Small intestine (tissue), 7 donors: ENCODE measurements around the gene CASP8. TPM values are rescaled to one million over a fixed set of nuclear protein-coding genes. Genes with fewer than 3 reads are reported as not detected.

Experiments
- DNase-seq, 2 donors: peaks; one replicate each; pipeline versions ENCODE4 v3.0.0 to v3.0.0-alpha.2; 2013
- FAIRE-seq: peaks from 2 replicates; lab custom pipeline; 2012; peaks lifted over from hg19 to GRCh38; lab: Jason Lieb, UNC
- H3K27ac ChIP-seq, 3 donors: one replicate each; pipeline ENCODE4 v1.5.1; 2013; ENCODE audit warnings: low read length in 2 of 3, mild to moderate bottlenecking in 2 of 3, control low read depth in 1 of 3, inconsistent platforms in 1 of 3, low read depth in 1 of 3, moderate library complexity in 1 of 3
- H3K27me3 ChIP-seq, 3 donors: one replicate each; pipeline ENCODE4 v1.6.1; 2013; ENCODE audit warnings: low read length in 3 of 3, inconsistent platforms in 1 of 3; ENCODE audit not compliant: control insufficient read depth in 3 of 3, insufficient read depth in 3 of 3
- H3K36me3 ChIP-seq, 3 donors: one replicate each; pipeline ENCODE4 v1.6.1; 2013; ENCODE audit warnings: low read length in 3 of 3, inconsistent platforms in 1 of 3, low read depth in 1 of 3, mild to moderate bottlenecking in 1 of 3, moderate library complexity in 1 of 3; ENCODE audit not compliant: control insufficient read depth in 3 of 3, insufficient read depth in 2 of 3
- H3K4me1 ChIP-seq, 3 donors: one replicate each; pipeline ENCODE4 v1.6.1; 2013; ENCODE audit warnings: low read length in 2 of 3, inconsistent platforms in 1 of 3, low read depth in 1 of 3, mild to moderate bottlenecking in 1 of 3, moderate library complexity in 1 of 3; ENCODE audit not compliant: control insufficient read depth in 3 of 3, insufficient read depth in 2 of 3
- H3K4me3 ChIP-seq, 3 donors: one replicate each; pipeline ENCODE4 v1.5.1; 2013; ENCODE audit warnings: low read length in 3 of 3, control low read depth in 1 of 3, inconsistent platforms in 1 of 3, low read depth in 1 of 3, mild to moderate bottlenecking in 1 of 3, moderate library complexity in 1 of 3
- H3K9me3 ChIP-seq, 2 donors: one replicate each; pipeline ENCODE4 v1.6.1; 2013; ENCODE audit warnings: low read depth in 1 of 2, low read length in 1 of 2; ENCODE audit not compliant: control insufficient read depth in 2 of 2, insufficient read depth in 1 of 2
- WGBS, 3 donors: extraction: QIAGEN DNeasy Blood & Tissue Kit; methylation state at CpG; one replicate each; pipeline ENCODE4 v1.1.7; 2013; 5-methylcytosine and 5-hydroxymethylcytosine counted together
- polyA plus RNA-seq, 4 donors: library from polyadenylated mRNA; stranded (reverse) in 3 of 4; unstranded in 1 of 4; fragments of 200-250 nt in 3 of 4; fragments of 120-200 nt in 1 of 4; gene quantifications; one replicate each; pipeline versions ENCODE4 v1.2.1 to v1.2.3, GENCODE V29; 2013
- donor health status: healthy with polysubstance abuse.
- donor health status: control.
- donor health status: control.
- donor health status: Bipolar disorder and iron deficiency.
- donor health status: healthy.

CASP8 gene
- polyA plus RNA-seq, 4 donors: 14.1 to 43.7 (median 20.3) TPM

DNA sequence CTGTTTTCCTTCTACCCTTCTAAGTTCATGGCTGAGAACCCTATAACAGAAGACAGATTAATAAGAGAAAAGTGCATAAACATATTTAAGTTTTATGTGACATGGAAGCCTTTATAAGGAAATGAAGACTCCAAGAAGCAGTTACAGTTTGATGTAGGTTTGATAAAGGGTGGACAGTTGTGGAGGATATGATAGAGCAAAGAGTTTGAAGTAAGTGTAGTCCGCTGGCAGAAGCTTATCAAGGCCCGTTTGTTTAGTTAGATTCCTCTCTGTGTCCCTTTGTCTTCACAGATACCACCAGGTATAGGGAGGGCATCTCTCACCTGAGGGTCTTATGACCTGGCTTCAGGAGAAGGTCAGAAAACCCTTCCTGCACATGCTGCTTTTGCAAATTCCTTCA lies 10.4 kb upstream of the CASP8 start:
- FAIRE-seq (no peak), DNase-seq (no peak)
- Histone ChIP-seq H3K4me3 (no peak overlapping the region), H3K27ac (no peak overlapping the region), H3K36me3 (peaks cover 0 to 3% (median 0%) of the 10 kb centered on the region in 3 donors), H3K9me3 (no peaks in the 10 kb centered on the region), H3K27me3 (no peaks in the 10 kb centered on the region), H3K4me1 (peaks cover 0 to 9% (median 2%) of the 10 kb centered on the region in 3 donors)
- WGBS, 3 donors: 84 to 97% (median 91%) methylated on average over 2 of the region's 2 CpGs

DNA sequence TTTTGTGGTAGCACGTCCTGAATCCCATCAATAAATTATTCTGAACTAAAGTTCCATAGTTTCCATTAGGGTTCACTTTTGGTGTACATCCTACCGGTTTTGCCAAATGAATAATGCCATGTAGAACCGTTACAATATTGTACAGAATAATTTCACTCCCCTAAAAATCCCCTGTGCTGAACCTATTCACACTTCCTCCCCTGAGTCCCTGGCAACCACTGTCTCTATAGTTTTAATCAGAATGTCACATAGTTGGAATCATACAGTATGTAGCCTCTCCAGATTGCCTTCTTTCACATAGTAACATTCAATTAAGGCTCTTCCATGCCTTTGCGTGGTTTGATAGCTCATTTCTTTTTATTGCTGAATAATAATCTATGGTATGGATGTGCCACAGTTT lies 9.6 kb upstream of the CASP8 start:
- Histone ChIP-seq H3K9me3 (no peaks in the 10 kb centered on the region), H3K4me1 (peaks cover 0 to 9% (median 2%) of the 10 kb centered on the region in 3 donors), H3K4me3 (no peak overlapping the region), H3K36me3 (no peaks in the 10 kb centered on the region), H3K27me3 (no peaks in the 10 kb centered on the region), H3K27ac (no peak overlapping the region)
- no peak for FAIRE-seq
- no peak for DNase-seq
- WGBS, 3 donors: 92 to 94% (median 92%) methylated on average over 4 of the region's 4 CpGs

DNA sequence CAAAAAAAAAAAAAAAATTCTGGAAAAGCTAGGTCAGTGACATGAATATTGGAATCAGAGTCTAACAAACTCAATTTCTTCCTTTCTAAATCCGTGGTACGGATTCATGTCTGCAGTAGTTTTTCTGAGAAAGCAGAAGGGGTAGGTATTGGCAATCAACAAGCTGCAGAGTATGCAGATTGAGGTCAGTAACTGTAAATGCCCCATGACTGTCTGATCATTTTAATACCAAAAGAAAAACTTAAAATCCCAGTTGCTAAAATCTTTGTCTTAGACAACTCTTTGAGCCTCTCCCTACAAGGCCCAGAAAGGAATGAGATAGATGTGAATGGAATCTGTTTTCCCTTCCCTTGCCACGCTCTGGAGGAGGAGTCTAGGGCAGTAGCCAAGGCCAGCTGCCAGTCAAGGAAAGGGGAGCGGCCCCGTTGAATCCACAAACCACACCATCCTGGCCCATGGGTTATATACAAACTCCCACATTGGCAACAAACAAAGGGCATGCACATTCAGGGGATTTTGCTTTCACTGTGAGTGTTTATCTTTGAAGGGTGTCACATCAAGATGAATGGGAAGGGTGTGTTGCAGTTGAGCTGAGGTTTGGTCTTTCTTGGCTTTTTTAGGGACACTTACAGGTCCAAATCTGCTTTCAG lies 6.1 kb upstream of the CASP8 start:
- no peaks in the 10 kb centered on the region for H3K36me3 ChIP-seq
- DNase-seq (peak; percentile 30 to 35), FAIRE-seq (no peak)
- H3K27me3 ChIP-seq: no peaks in the 10 kb centered on the region
- WGBS, 3 donors: 35 to 57% (median 49%) methylated on average over 4 to 5 of the region's 5 CpGs
- peak overlapping the region in 1 of 3 donors; percentile 53 for H3K27ac ChIP-seq
- no peaks in the 10 kb centered on the region for H3K9me3 ChIP-seq
- H3K4me3 ChIP-seq: no peak overlapping the region
- H3K4me1 ChIP-seq: peaks cover 1 to 9% (median 3%) of the 10 kb centered on the region in 3 donors

DNA sequence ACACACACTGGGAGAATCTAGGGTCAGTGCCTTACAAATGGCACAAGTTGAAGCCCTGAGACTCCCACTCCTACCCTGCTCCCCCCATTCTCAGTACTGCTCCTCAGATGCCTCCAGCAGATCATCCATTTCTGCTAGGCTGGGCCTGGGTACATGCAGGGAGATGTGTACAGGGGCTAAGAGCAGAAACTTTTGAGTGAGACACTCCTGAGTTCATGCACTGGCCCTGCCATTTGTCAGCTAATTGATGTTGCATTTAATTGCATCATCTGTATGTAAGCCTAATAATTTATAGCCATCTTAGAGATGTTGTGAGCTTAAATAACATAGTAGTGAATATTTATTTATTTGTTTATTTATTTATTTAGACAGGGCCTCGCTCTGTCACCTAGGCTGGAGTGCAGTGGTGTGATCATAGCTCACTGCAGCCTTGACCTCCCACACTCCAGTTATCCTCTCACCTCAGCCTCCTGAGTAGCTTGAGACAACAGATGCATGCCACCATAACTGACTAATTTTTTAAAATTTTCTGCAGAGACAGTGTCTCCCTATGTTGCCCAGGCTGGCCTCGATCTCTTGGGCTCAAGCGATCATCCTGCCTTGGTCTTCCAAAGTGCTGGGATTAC lies 4.8 kb upstream of the CASP8 start:
- 95 to 100% (median 97%) methylated on average over 3 of the region's 3 CpGs for WGBS, 3 donors
- FAIRE-seq: no peak
- peaks cover 0 to 5% (median 0%) of the 10 kb centered on the region in 3 donors for H3K36me3 ChIP-seq
- peak overlapping the region in 1 of 3 donors; percentile 42 for H3K27ac ChIP-seq
- no peaks in the 10 kb centered on the region for H3K9me3 ChIP-seq
- peaks cover 6 to 21% (median 6%) of the 10 kb centered on the region in 3 donors for H3K4me1 ChIP-seq
- no peaks in the 10 kb centered on the region for H3K27me3 ChIP-seq
- H3K4me3 ChIP-seq: no peak overlapping the region
- no peak for DNase-seq

DNA sequence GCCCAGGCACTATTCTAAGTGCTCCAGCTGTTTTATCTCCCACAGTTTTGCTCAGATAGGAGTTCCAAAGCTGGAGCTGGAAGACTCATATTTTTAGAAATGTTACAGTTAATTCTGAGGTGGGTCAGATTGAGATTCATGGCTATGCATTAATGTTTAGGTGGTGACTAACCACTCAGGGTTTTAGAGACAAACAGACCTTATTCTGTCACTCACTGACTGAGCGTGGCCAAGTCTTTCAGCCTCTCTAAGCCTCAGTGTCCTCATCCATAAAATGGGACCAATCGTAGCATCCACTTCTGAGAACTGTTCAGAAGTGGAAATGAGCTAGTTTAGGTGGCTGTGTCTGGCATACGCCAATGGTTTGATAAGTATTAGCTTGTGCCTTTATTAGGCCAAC lies 4.3 kb upstream of the CASP8 start:
- FAIRE-seq: no peak
- no peaks in the 10 kb centered on the region for H3K27me3 ChIP-seq
- H3K36me3 ChIP-seq: peaks cover 0 to 6% (median 0%) of the 10 kb centered on the region in 3 donors
- no peak overlapping the region for H3K4me3 ChIP-seq
- H3K4me1 ChIP-seq: peaks cover 6 to 23% (median 9%) of the 10 kb centered on the region in 3 donors
- peak overlapping the region in 1 of 3 donors; percentile 42 for H3K27ac ChIP-seq
- no peaks in the 10 kb centered on the region for H3K9me3 ChIP-seq
- WGBS, 3 donors: 86 to 97% (median 97%) methylated on average over 3 of the region's 3 CpGs
- DNase-seq: no peak

DNA sequence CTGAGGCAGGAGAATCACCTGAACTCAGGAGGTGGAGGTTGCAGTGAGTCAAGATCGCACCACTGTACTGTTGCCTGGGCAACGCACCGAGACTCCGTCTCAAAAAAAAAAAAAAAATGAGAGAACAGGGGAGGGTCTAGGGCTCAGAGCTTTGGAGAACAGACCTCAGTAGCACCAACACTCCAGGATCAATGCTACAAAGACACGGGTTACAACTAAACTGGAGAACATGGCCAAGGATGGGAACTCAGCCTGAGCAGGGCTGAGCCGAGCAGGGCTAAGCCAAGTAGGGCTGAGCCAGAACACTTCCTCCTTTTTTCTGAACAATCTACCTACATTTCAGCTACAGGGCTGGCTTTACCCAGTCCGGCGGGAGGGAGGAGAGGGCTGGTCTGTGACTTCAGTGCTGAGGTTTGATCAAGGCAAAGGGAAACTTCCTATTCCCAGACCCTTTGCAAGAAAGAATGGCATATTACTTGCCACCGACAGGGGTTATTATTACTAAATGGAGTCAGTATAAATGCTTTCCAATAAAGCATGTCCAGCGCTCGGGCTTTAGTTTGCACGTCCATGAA lies 2.9 kb upstream of the CASP8 start:
- no peaks in the 10 kb centered on the region for H3K27me3 ChIP-seq
- DNase-seq (no peak), FAIRE-seq (no peak)
- 1 to 16% (median 10%) methylated on average over 12 of the region's 12 CpGs for WGBS, 3 donors
- peak overlapping the region; percentile 65 to 96 (median 94) for H3K27ac ChIP-seq
- H3K4me1 ChIP-seq: peaks cover 7 to 23% (median 9%) of the 10 kb centered on the region in 3 donors
- peak overlapping the region; percentile 17 to 67 (median 48) for H3K4me3 ChIP-seq
- H3K36me3 ChIP-seq: peaks cover 0 to 9% (median 0%) of the 10 kb centered on the region in 3 donors
- no peaks in the 10 kb centered on the region for H3K9me3 ChIP-seq

DNA sequence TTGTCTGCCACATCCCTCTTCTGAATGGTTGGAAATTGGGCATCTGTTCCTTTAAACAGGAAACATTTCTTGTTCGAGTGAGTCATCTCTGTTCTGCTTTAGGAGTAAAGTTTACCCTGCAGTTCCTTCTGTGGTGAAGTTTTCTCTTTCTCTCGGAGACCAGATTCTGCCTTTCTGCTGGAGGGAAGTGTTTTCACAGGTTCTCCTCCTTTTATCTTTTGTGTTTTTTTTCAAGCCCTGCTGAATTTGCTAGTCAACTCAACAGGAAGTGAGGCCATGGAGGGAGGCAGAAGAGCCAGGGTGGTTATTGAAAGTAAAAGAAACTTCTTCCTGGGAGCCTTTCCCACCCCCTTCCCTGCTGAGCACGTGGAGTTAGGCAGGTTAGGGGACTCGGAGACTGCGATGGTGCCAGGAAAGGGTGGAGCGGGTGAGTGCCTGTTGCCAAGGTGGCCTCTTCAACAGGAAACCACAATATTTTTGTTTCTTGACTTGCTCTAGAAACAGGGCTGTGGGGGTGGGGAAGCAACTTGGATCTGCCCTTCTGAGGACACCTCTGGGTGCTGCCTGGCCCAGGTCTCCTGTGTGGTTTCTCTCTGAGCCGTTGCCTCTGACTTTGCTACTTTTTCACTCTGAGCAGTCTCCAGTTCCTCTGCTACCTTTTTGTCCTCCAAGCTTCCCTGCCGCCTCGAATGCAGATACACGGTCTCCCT lies 2.2 kb upstream of the CASP8 start:
- Histone ChIP-seq H3K4me1 (peaks cover 7 to 23% (median 9%) of the 10 kb centered on the region in 3 donors), H3K4me3 (peak overlapping the region; percentile 48 to 67 (median 52)), H3K9me3 (no peaks in the 10 kb centered on the region), H3K36me3 (peaks cover 0 to 9% (median 0%) of the 10 kb centered on the region in 3 donors), H3K27me3 (no peaks in the 10 kb centered on the region), H3K27ac (peak overlapping the region; percentile 65 to 96 (median 94))
- 0 to 2% (median 0%) methylated on average over 10 of the region's 10 CpGs for WGBS, 3 donors
- peak; percentile 88 to 91 for DNase-seq
- no peak for FAIRE-seq
